ENCODE data around the gene CNTD1. TPM values are rescaled to one million over a fixed set of nuclear protein-coding genes. Genes with fewer than 3 reads are reported as not detected.

Gene CNTD1
- total RNA-seq, 2 donors from 2014 or later: 0.61 TPM; not detected in 1

DNA sequence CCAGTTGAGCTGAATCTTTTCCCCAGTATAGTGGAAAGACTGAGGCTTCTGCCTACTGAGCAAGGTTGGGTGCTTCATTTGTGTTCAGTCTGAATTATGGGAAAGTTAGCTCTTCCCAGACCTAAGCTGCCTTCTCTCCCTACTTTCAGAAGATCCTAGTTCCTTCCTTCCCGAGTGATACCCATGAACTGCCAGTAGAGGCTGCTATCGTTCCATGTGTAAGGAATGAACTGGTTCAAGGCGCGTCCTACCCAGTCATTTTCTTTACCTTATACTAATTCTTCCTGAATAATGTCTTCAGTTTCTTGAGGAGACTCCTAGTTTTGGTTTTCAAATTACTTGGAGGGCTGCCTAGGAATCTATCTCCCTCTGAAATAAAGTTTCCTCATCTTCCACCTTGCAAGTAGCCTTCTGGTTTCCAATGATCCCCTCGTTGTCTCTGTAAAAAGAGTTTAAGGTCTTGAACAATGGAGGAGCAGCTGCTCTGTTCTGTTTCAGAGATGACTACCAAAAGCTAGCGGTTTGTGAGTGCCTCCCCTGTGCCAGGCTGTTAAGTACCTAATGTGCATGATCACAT is 44.8 kb downstream of the CNTD1 start:
- TF ChIP-seq CTCF (IDR thresholded peaks at IDR 0.05): peak; percentile 60
- intact Hi-C loops (cut with DNase I): loop anchor here (2.0 kb wide), 2 partner anchors 85 to 93 kb away; no protein-coding TSS in a partner anchor
- DNase-seq: peak; percentile 48
- Histone ChIP-seq H3K4me3 (no peak overlapping the region), H3K27ac (no peak overlapping the region), H3K27me3 (no peaks in the 10 kb centered on the region), H3K9ac (ENCODE audit: low read depth in 2 of 2, low read length in 2 of 2) (no peak overlapping the region), H3K4me1 (no peaks in the 10 kb centered on the region), H3K36me3 (peaks cover 16% of the 10 kb centered on the region), H3K9me3 (no peaks in the 10 kb centered on the region)

- peaks cover 10% of the 10 kb centered on the region for H3K36me3 ChIP-seq
- TF ChIP-seq CTCF (IDR thresholded peaks at IDR 0.05): no peak
- H3K27ac ChIP-seq: no peak within 1 kb of the TSS
These were observed 45.6 kb downstream of the CNTD1 start, which contains the start of gene AOC2 for GRCh38 chr17:42844271-42844670. AOC2 (plus strand) TSS chr17:42844580; CDS start chr17:42844627, 47 bp downstream.

GRCh38 chr17:42844761-42845555 is 46.3 kb downstream of the CNTD1 start:
- TF ChIP-seq CTCF (IDR thresholded peaks at IDR 0.05): no peak
- Histone ChIP-seq H3K4me1 (no peaks in the 10 kb centered on the region), H3K36me3 (peaks cover 10% of the 10 kb centered on the region), H3K4me3 (no peak overlapping the region), H3K9me3 (no peaks in the 10 kb centered on the region), H3K27me3 (no peaks in the 10 kb centered on the region), H3K27ac (no peak overlapping the region), H3K9ac (ENCODE audit: low read depth in 2 of 2, low read length in 2 of 2) (no peak overlapping the region)
- DNase-seq: no peak
- intact Hi-C loops (cut with DNase I): no loop called here

More at GRCh38 chr17:42844271-42844670, 45.6 kb downstream of the CNTD1 start, which contains the start of gene AOC2:
- no peak within 1 kb of the TSS for H3K4me3 ChIP-seq
- DNase-seq: no peak
- no peaks in the 10 kb centered on the region for H3K27me3 ChIP-seq
- intact Hi-C loops (cut with DNase I): no loop called here
- no peaks in the 10 kb centered on the region for H3K9me3 ChIP-seq
- no peaks in the 10 kb centered on the region for H3K4me1 ChIP-seq
- H3K9ac ChIP-seq (ENCODE audit: low read depth in 2 of 2, low read length in 2 of 2): no peak within 1 kb of the TSS

DNA sequence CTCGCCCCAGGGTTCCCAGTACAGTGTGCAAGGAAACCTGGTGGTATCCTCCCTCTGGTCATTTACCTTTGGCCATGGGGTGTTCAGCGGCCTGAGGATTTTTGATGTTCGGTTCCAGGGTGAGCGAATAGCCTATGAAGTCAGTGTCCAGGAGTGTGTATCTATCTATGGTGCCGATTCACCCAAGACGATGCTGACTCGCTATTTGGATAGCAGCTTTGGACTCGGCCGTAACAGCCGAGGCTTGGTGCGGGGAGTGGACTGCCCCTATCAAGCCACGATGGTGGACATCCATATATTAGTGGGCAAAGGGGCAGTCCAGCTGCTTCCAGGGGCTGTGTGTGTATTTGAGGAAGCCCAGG is 46.9 kb downstream of the CNTD1 start:
- Histone ChIP-seq H3K9me3 (no peaks in the 10 kb centered on the region), H3K27ac (no peak overlapping the region), H3K4me3 (no peak overlapping the region), H3K36me3 (peaks cover 10% of the 10 kb centered on the region), H3K9ac (ENCODE audit: low read depth in 2 of 2, low read length in 2 of 2) (no peak overlapping the region), H3K4me1 (no peaks in the 10 kb centered on the region), H3K27me3 (no peaks in the 10 kb centered on the region)
- intact Hi-C loops (cut with DNase I): no loop called here
- TF ChIP-seq CTCF (IDR thresholded peaks at IDR 0.05): no peak
- no peak for DNase-seq

DNA sequence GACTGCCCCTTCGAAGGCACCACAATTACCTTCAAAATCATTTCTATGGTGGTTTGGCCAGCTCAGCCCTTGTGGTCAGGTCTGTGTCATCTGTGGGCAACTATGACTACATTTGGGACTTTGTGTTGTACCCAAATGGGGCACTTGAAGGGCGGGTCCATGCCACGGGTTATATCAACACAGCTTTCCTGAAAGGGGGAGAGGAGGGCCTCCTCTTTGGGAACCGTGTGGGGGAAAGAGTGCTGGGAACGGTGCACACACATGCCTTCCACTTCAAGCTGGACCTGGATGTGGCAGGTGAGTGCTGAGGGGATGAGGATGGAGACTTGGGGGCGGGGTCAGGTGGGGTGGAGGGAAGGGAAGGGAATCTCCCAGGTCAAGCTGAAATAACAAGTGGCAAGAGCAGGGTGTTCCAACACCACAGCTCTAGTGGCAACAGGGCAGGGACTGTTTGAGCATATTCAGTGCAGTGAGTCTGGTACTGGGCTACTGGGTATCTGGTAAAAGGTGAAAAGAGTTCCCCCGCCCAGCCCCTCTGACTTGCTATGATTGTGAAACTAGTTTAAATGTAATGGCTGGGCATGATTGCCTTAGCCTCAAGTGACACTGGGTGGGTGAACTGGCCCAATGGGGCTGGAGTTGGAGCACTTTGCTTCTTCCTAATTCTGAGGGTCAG is 47.4 kb downstream of the CNTD1 start:
- no peak for TF ChIP-seq CTCF (IDR thresholded peaks at IDR 0.05)
- Histone ChIP-seq H3K4me1 (no peaks in the 10 kb centered on the region), H3K36me3 (peaks cover 10% of the 10 kb centered on the region), H3K9me3 (no peaks in the 10 kb centered on the region), H3K9ac (ENCODE audit: low read depth in 2 of 2, low read length in 2 of 2) (no peak overlapping the region), H3K4me3 (no peak overlapping the region), H3K27ac (no peak overlapping the region), H3K27me3 (no peaks in the 10 kb centered on the region)
- no peak for DNase-seq
- intact Hi-C loops (cut with DNase I): no loop called here
